DND-41 (cell line): Measurements from ENCODE around the gene NPHP4.

Experiments used
- ATAC-seq: fragments of 200-7000 bp; cut with Tn5 transposase; 3 replicates; pipeline ENCODE4 v1.9.1; 2021; ENCODE audit warnings: low read depth; ENCODE audit not compliant: insufficient read depth
- DNase-seq: peaks from one replicate; pipeline ENCODE4 v3.0.0-alpha.2; 2020
- H2AFZ ChIP-seq: 2 replicates; pipeline ENCODE4 v1.6.0; 2012; ENCODE audit warnings: low read depth, low read length
- H3K27ac ChIP-seq: 2 replicates; pipeline ENCODE4 v1.5.1; 2012; ENCODE audit warnings: low read length, inconsistent platforms
- H3K27me3 ChIP-seq: fragments of 200-600 bp; sonication (generic); 2 replicates; pipeline ENCODE4 v1.6.0; 2012; ENCODE audit warnings: low read length, mild to moderate bottlenecking, inconsistent platforms; ENCODE audit not compliant: insufficient read depth, poor library complexity
- H3K36me3 ChIP-seq: 2 replicates; pipeline ENCODE4 v1.5.1; 2012; ENCODE audit warnings: low read length, inconsistent platforms; ENCODE audit not compliant: insufficient read depth
- H3K4me1 ChIP-seq: 2 replicates; pipeline ENCODE4 v1.5.1; 2012; ENCODE audit warnings: mild to moderate bottlenecking, low read length; ENCODE audit not compliant: insufficient read depth
- H3K4me2 ChIP-seq: 2 replicates; pipeline ENCODE4 v1.6.0; 2012; ENCODE audit warnings: mild to moderate bottlenecking, moderate library complexity, low read length, inconsistent platforms; ENCODE audit not compliant: insufficient read depth
- H3K4me3 ChIP-seq, 2 experiments: fragments of 200-600 bp in 1 of 2; shearing (Covaris generic) in 1 of 2; 2 replicates each; pipeline ENCODE4 v1.5.1; 2012 to 2016; ENCODE audit warnings: inconsistent platforms in 2 of 2, low read length in 2 of 2, mild to moderate bottlenecking in 2 of 2, low read depth in 1 of 2, moderate library complexity in 1 of 2
- H3K79me2 ChIP-seq: 2 replicates; pipeline ENCODE4 v1.6.0; 2012; ENCODE audit warnings: low read length, inconsistent platforms; ENCODE audit not compliant: insufficient read depth
- H3K9ac ChIP-seq: 2 replicates; pipeline ENCODE4 v1.6.0; 2012; ENCODE audit warnings: low read depth, mild to moderate bottlenecking, inconsistent platforms, low read length, moderate library complexity
- H3K9me3 ChIP-seq: 2 replicates; pipeline ENCODE4 v1.5.1; 2012; ENCODE audit warnings: low read length, moderate library complexity, mild to moderate bottlenecking, inconsistent platforms; ENCODE audit not compliant: insufficient read depth, severe bottlenecking
- H4K20me1 ChIP-seq: 2 replicates; pipeline ENCODE4 v1.6.0; 2012; ENCODE audit warnings: low read length; ENCODE audit not compliant: insufficient read depth
- CTCF ChIP-seq: IDR thresholded peaks from 2 replicates; pipeline ENCODE4 v1.5.1; 2012; ENCODE audit warnings: borderline replicate concordance, low read length, moderate library complexity, mild to moderate bottlenecking; ENCODE audit not compliant: poor library complexity, severe bottlenecking; ENCODE audit errors: extremely low read depth
- EZH2 ChIP-seq: IDR thresholded peaks from 3 replicates; pipeline ENCODE4 v1.6.1; 2012; ENCODE audit warnings: borderline replicate concordance, low read depth, mild to moderate bottlenecking, moderate library complexity, low read length, inconsistent platforms; ENCODE audit not compliant: severe bottlenecking

NPHP4 gene

GRCh38 chr1:5829414-5829813 lies 162.8 kb downstream of the NPHP4 start:
- H3K27me3 ChIP-seq, result no peaks in the 10 kb centered on the region
- TF ChIP-seq EZH2, result no peak
- no peak for TF ChIP-seq CTCF
- no peak overlapping the region for H3K9ac ChIP-seq
- no peaks in the 10 kb centered on the region for H3K4me1 ChIP-seq
- no peaks in the 10 kb centered on the region for H3K79me2 ChIP-seq
- DNase-seq, result no peak
- H3K9me3 ChIP-seq, result no peaks in the 10 kb centered on the region
- H3K36me3 ChIP-seq, result no peaks in the 10 kb centered on the region
- no peak overlapping the region for H3K27ac ChIP-seq
- ATAC-seq, result no peak
- no peak overlapping the region for H3K4me3 ChIP-seq
- H2AFZ ChIP-seq, result no peak overlapping the region
- H3K4me2 ChIP-seq, result no peak overlapping the region
- H4K20me1 ChIP-seq, result no peaks in the 10 kb centered on the region

GRCh38 chr1:5828308-5828935 lies 163.8 kb downstream of the NPHP4 start:
- DNase-seq, result no peak
- TF ChIP-seq CTCF, result no peak
- no peak for TF ChIP-seq EZH2

GRCh38 chr1:5827516-5827915 lies 164.7 kb downstream of the NPHP4 start:
- Histone ChIP-seq H3K27ac (no peak overlapping the region), H3K36me3 (no peaks in the 10 kb centered on the region), H3K4me3 (no peak overlapping the region), H2AFZ (no peak overlapping the region), H3K9me3 (no peaks in the 10 kb centered on the region), H3K9ac (no peak overlapping the region), H3K79me2 (no peaks in the 10 kb centered on the region), H4K20me1 (no peaks in the 10 kb centered on the region), H3K4me2 (no peak overlapping the region), H3K4me1 (no peaks in the 10 kb centered on the region), H3K27me3 (no peaks in the 10 kb centered on the region)
- DNase-seq (no peak), ATAC-seq (no peak)
- no peak for TF ChIP-seq CTCF
- TF ChIP-seq EZH2, result no peak

More at GRCh38 chr1:5828308-5828935, 163.8 kb downstream of the NPHP4 start:
- H3K9me3 ChIP-seq, result no peaks in the 10 kb centered on the region
- no peak for ATAC-seq
- no peaks in the 10 kb centered on the region for H3K36me3 ChIP-seq
- no peak overlapping the region for H3K4me3 ChIP-seq
- H3K9ac ChIP-seq, result no peak overlapping the region
- H3K79me2 ChIP-seq, result no peaks in the 10 kb centered on the region
- H3K27me3 ChIP-seq, result no peaks in the 10 kb centered on the region
- H2AFZ ChIP-seq, result no peak overlapping the region
- no peaks in the 10 kb centered on the region for H4K20me1 ChIP-seq
- H3K4me1 ChIP-seq, result no peaks in the 10 kb centered on the region
- H3K27ac ChIP-seq, result no peak overlapping the region
- no peak overlapping the region for H3K4me2 ChIP-seq
